Kidney epithelial cell (primary cell): ENCODE results near the gene MYH3. TPM values are rescaled to one million over a fixed set of nuclear protein-coding genes. Genes with fewer than 3 reads are reported as not detected.

Experiments used
- DNase-seq: peaks from one replicate; pipeline ENCODE4 v3.0.0-alpha.2; 2010; ENCODE audit warnings: low read depth
- H3K27me3 ChIP-seq: 2 replicates; pipeline ENCODE4 v1.6.0; 2011; ENCODE audit warnings: low read length; ENCODE audit not compliant: control insufficient read depth, insufficient read depth
- H3K36me3 ChIP-seq: 2 replicates; pipeline ENCODE4 v1.5.1; 2011; ENCODE audit warnings: low read length; ENCODE audit not compliant: control insufficient read depth, insufficient read depth
- H3K4me3 ChIP-seq: 2 replicates; pipeline ENCODE4 v1.5.1; 2011; ENCODE audit warnings: low read depth, mild to moderate bottlenecking, control low read depth, low read length
- CTCF ChIP-seq: IDR thresholded peaks from 2 replicates; pipeline ENCODE4 v1.5.1; 2011; ENCODE audit warnings: mild to moderate bottlenecking, moderate library complexity, low read length, control low read depth, inconsistent platforms; ENCODE audit not compliant: insufficient read depth, poor library complexity, severe bottlenecking
- total RNA-seq: library from RNA; depleted of rRNA; stranded (reverse); fragments of >200 nt; gene quantifications from 2 replicates; pipeline ENCODE4 v1.2.3, GENCODE V29; 2015

Gene MYH3
- total RNA-seq, 1 donor from 2014 or later, result 0.33 TPM

- H3K4me3 ChIP-seq, result no peak overlapping the region
- no peak for TF ChIP-seq CTCF
- no peak for DNase-seq
- H3K27me3 ChIP-seq, result no peaks in the 10 kb centered on the region
- H3K36me3 ChIP-seq, result no peaks in the 10 kb centered on the region
Observed at GRCh38 chr17:10657879-10658278, 770 bp upstream of the MYH3 start.

- no peaks in the 10 kb centered on the region for H3K27me3 ChIP-seq
- no peak for DNase-seq
- no peak overlapping the region for H3K4me3 ChIP-seq
- H3K36me3 ChIP-seq, result no peaks in the 10 kb centered on the region
- TF ChIP-seq CTCF, result no peak
Observed at GRCh38 chr17:10653987-10654386, 3.1 kb downstream of the MYH3 start.

- no peak for DNase-seq
- no peak for TF ChIP-seq CTCF
- H3K4me3 ChIP-seq, result no peak overlapping the region
- no peaks in the 10 kb centered on the region for H3K36me3 ChIP-seq
- H3K27me3 ChIP-seq, result no peaks in the 10 kb centered on the region
Observed at GRCh38 chr17:10652984-10653659, 4.0 kb downstream of the MYH3 start.

- no peak for TF ChIP-seq CTCF
- H3K36me3 ChIP-seq, result no peaks in the 10 kb centered on the region
- no peaks in the 10 kb centered on the region for H3K27me3 ChIP-seq
- no peak for DNase-seq
- H3K4me3 ChIP-seq, result no peak overlapping the region
Observed at GRCh38 chr17:10651927-10652326, 5.2 kb downstream of the MYH3 start.

DNA sequence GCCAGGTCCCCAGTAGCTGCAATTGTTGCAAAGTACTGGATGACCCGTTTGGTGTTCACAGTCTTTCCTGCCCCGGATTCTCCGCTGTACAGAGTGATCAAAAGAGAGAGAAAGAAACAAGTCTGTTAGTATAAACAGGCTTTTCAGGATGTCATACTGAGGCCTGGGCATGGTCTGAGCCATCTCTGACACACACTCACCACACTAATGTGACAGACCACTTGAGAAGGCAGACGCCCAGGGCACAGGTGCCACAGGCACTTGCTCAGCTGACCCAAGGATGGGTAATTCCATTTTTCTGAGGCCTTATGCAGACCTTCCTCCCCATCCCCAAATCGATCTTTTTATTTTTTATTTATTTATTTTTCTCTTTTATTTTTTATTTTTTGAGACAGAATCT is 7.5 kb downstream of the MYH3 start:
- Histone ChIP-seq H3K27me3 (no peaks in the 10 kb centered on the region), H3K36me3 (no peaks in the 10 kb centered on the region), H3K4me3 (no peak overlapping the region)
- DNase-seq, result no peak
- no peak for TF ChIP-seq CTCF

- DNase-seq, result no peak
- TF ChIP-seq CTCF, result no peak
- no peaks in the 10 kb centered on the region for H3K27me3 ChIP-seq
- H3K4me3 ChIP-seq, result no peak overlapping the region
- H3K36me3 ChIP-seq, result no peaks in the 10 kb centered on the region
Observed at GRCh38 chr17:10648956-10649355, 8.2 kb downstream of the MYH3 start.
